Trophoblast cell (in vitro differentiated cells and primary cell): Measurements from ENCODE around the gene UBXN11.

Source experiments
- DNase-seq, 2 donors: peaks; one replicate each; pipeline ENCODE4 v3.0.0-alpha.2; 2016
- H2AFZ ChIP-seq: 2 replicates; pipeline ENCODE4 v1.6.1; 2013; ENCODE audit warnings: low read length, moderate library complexity, mild to moderate bottlenecking; ENCODE audit not compliant: insufficient read depth, poor library complexity
- H2AK5ac ChIP-seq: 2 replicates; pipeline ENCODE4 v1.6.1; 2013; ENCODE audit warnings: mild to moderate bottlenecking, low read length
- H2BK120ac ChIP-seq: 2 replicates; pipeline ENCODE4 v1.6.1; 2013; ENCODE audit warnings: low read length, mild to moderate bottlenecking, moderate library complexity; ENCODE audit not compliant: insufficient read depth, poor library complexity
- H2BK12ac ChIP-seq: 2 replicates; pipeline ENCODE4 v1.6.1; 2013; ENCODE audit warnings: mild to moderate bottlenecking, low read length, moderate library complexity
- H2BK5ac ChIP-seq: 2 replicates; pipeline ENCODE4 v1.6.1; 2013; ENCODE audit warnings: low read length, low read depth, moderate library complexity, mild to moderate bottlenecking; ENCODE audit not compliant: poor library complexity
- H3K14ac ChIP-seq: 2 replicates; pipeline ENCODE4 v1.6.1; 2013; ENCODE audit warnings: mild to moderate bottlenecking, low read length
- H3K18ac ChIP-seq: 2 replicates; pipeline ENCODE4 v1.6.1; 2013; ENCODE audit warnings: mild to moderate bottlenecking, low read length
- H3K23ac ChIP-seq: 2 replicates; pipeline ENCODE4 v1.6.1; 2013; ENCODE audit warnings: low read length
- H3K27ac ChIP-seq: 2 replicates; pipeline ENCODE4 v1.5.1; 2013; ENCODE audit warnings: low read depth, mild to moderate bottlenecking, inconsistent platforms, low read length, moderate library complexity
- H3K27me3 ChIP-seq: 2 replicates; pipeline ENCODE4 v1.6.1; 2013; ENCODE audit warnings: inconsistent platforms, mild to moderate bottlenecking, low read length, moderate library complexity; ENCODE audit not compliant: insufficient read depth
- H3K36me3 ChIP-seq, 2 experiments: 1 replicate in 1 of 2; 2 replicates in 1 of 2; pipeline ENCODE4 v1.6.1; 2013; ENCODE audit warnings: low read length in 2 of 2, mild to moderate bottlenecking in 2 of 2, moderate library complexity in 1 of 2; ENCODE audit not compliant: insufficient read depth in 2 of 2, control insufficient read depth in 1 of 2
- H3K4ac ChIP-seq: 2 replicates; pipeline ENCODE4 v1.6.1; 2013; ENCODE audit warnings: low read depth, mild to moderate bottlenecking, low read length, moderate library complexity
- H3K4me1 ChIP-seq, 2 experiments: 1 replicate in 1 of 2; 2 replicates in 1 of 2; pipeline ENCODE4 v1.6.1; 2013; ENCODE audit warnings: low read length in 2 of 2, mild to moderate bottlenecking in 2 of 2, moderate library complexity in 1 of 2; ENCODE audit not compliant: insufficient read depth in 2 of 2, control insufficient read depth in 1 of 2
- H3K4me2 ChIP-seq: 2 replicates; pipeline ENCODE4 v1.6.1; 2013; ENCODE audit warnings: inconsistent platforms, mild to moderate bottlenecking, low read length, moderate library complexity
- H3K4me3 ChIP-seq: 2 replicates; pipeline ENCODE4 v1.5.1; 2013; ENCODE audit warnings: mild to moderate bottlenecking, low read depth, low read length, inconsistent platforms
- H3K79me1 ChIP-seq: one replicate; pipeline ENCODE4 v1.6.1; 2013; ENCODE audit warnings: low read length
- H3K79me2 ChIP-seq: 2 replicates; pipeline ENCODE4 v1.6.1; 2013; ENCODE audit warnings: low read length, mild to moderate bottlenecking; ENCODE audit not compliant: control insufficient read depth, insufficient read depth, poor library complexity
- H3K9ac ChIP-seq: 2 replicates; pipeline ENCODE4 v1.6.1; 2013; ENCODE audit warnings: mild to moderate bottlenecking, low read length
- H3K9me3 ChIP-seq: 2 replicates; pipeline ENCODE4 v1.6.1; 2013; ENCODE audit warnings: low read depth, mild to moderate bottlenecking, control low read depth, inconsistent platforms, low read length; ENCODE audit not compliant: insufficient read depth
- H4K12ac ChIP-seq: 2 replicates; pipeline ENCODE4 v1.6.1; 2013; ENCODE audit warnings: low read depth, mild to moderate bottlenecking, low read length, moderate library complexity
- H4K8ac ChIP-seq: 2 replicates; pipeline ENCODE4 v1.6.1; 2013; ENCODE audit warnings: low read depth, mild to moderate bottlenecking, low read length, moderate library complexity
- H4K91ac ChIP-seq: one replicate; pipeline ENCODE4 v1.6.1; 2013; ENCODE audit warnings: low read depth, mild to moderate bottlenecking, low read length, moderate library complexity
- WGBS: extraction: QIAGEN DNeasy Blood & Tissue Kit; methylation state at CpG from one replicate; pipeline ENCODE4 v1.1.7; 2013; ENCODE audit warnings: missing lambda C conversion rate; ENCODE audit not compliant: insufficient read length, insufficient coverage; ENCODE audit errors: extremely low coverage; 5-methylcytosine and 5-hydroxymethylcytosine counted together

Gene UBXN11

DNA sequence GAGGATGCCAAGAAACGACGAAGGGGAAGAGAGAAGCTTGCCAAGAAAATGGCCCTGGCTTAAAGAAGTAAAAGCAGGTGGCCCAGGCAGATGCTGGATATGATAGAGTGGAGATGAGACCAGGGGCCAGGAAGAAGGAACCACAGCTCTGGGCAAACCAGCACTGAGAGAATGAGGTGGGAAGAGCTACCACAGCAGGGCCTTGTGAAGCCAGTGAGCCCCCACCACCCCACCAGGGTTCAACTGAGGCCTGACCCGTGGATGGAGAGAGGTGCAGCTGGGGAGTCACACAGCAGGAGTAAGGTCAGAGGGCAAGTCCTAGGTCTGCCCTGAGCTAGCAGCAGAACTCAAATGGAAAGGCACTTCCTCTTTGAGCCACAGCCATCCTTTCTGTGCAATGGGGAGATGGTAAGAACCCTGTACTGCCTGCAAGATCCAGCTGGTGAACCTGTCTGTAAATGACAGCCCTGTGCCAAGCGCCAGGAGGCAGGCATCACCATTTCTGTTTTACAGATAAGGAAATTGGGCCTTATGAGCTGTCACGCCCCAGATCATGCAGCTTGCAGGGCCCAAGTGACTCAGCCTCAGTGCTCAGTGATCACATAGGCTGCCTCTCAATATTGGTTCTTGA is 18.0 kb downstream of the UBXN11 start:
- H3K4ac ChIP-seq = no peak overlapping the region
- no peak overlapping the region for H2AK5ac ChIP-seq
- no peaks in the 10 kb centered on the region for H3K79me2 ChIP-seq
- peaks cover 0 to 7% of the 10 kb centered on the region in 2 experiments for H3K36me3 ChIP-seq
- H3K9ac ChIP-seq = no peak overlapping the region
- peaks cover 4 to 10% of the 10 kb centered on the region in 2 experiments for H3K4me1 ChIP-seq
- no peaks in the 10 kb centered on the region for H3K79me1 ChIP-seq
- no peak overlapping the region for H4K91ac ChIP-seq
- H3K14ac ChIP-seq = no peak overlapping the region
- no peak overlapping the region for H2BK5ac ChIP-seq
- WGBS = no CpG with 5 or more reads among the region's 5 CpGs
- no peak overlapping the region for H2AFZ ChIP-seq
- no peak overlapping the region for H2BK120ac ChIP-seq
- H3K4me3 ChIP-seq = no peak overlapping the region
- H3K9me3 ChIP-seq = peaks cover 2% of the 10 kb centered on the region
- H3K27me3 ChIP-seq = no peaks in the 10 kb centered on the region
- H3K23ac ChIP-seq = no peak overlapping the region
- no peak overlapping the region for H3K18ac ChIP-seq
- no peak for DNase-seq
- H4K8ac ChIP-seq = no peak overlapping the region
- H3K27ac ChIP-seq = no peak overlapping the region
- no peak overlapping the region for H3K4me2 ChIP-seq
- H4K12ac ChIP-seq = no peak overlapping the region
- no peak overlapping the region for H2BK12ac ChIP-seq

DNA sequence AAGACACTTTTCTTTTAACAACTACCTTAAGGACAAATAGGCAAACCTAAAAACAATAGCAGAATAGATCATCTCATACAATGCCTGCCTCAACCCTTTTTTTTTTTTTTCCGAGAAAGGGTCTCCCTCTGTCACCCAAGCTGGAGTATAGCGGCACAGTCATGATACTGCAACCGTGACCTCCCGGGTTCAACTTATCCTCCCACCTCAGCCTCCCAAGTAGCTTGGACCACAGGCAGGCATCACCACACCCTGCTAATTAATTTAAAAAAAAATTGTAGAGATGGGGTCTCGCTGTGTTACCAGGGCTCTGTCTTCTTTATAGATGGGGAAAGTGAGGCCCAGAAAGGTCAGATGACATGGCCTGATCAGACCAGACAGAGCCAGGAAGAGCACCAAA is 18.6 kb downstream of the UBXN11 start:
- Histone ChIP-seq H2BK5ac (no peak overlapping the region), H3K27me3 (no peaks in the 10 kb centered on the region), H2BK12ac (no peak overlapping the region)

DNA sequence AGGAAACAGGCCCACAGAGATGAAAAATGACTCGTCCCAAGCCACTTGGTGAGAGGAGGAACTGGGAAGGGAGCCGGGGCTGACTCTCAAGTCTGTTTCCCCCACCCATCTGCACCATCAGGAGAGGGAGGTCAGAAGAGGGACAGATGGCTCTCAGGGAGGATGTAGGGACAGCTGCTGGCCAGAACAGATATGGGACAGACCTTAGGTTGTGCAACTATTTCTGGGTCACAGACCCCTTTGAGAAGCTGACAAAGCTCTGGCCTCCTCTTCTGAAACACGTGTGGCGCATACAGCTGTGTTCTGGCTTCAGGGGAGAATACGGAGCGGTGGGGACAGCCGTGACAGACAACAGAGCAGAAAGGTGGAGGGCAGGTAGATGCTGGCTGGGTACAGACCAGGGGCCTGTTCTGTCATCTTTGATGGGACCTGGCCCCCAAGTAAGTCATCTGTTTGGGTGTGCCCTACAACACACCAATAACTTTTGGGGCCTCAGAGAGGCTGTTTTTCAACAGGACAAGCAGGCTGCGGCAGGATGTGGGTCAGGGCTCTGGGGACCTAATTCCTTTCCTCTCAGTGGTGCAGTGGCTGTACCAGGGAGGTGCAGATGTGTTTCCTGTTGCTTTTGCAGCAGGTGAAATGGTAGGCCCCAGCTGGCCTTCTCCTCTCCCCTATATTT is 19.3 kb downstream of the UBXN11 start:
- H3K23ac ChIP-seq = no peak overlapping the region
- H3K79me1 ChIP-seq = no peaks in the 10 kb centered on the region
- H4K91ac ChIP-seq = no peak overlapping the region
- H2BK5ac ChIP-seq = no peak overlapping the region
- H3K36me3 ChIP-seq = peaks cover 6 to 15% of the 10 kb centered on the region in 2 experiments
- H4K12ac ChIP-seq = no peak overlapping the region
- H3K9me3 ChIP-seq = peaks cover 2% of the 10 kb centered on the region
- H3K4me3 ChIP-seq = no peak overlapping the region
- no peaks in the 10 kb centered on the region for H3K79me2 ChIP-seq
- H3K4ac ChIP-seq = no peak overlapping the region
- no peaks in the 10 kb centered on the region for H3K27me3 ChIP-seq
- H3K18ac ChIP-seq = no peak overlapping the region
- DNase-seq = no peak
- H4K8ac ChIP-seq = no peak overlapping the region
- H3K14ac ChIP-seq = no peak overlapping the region
- H3K9ac ChIP-seq = no peak overlapping the region
- peaks cover 4 to 15% of the 10 kb centered on the region in 2 experiments for H3K4me1 ChIP-seq
- H2BK120ac ChIP-seq = no peak overlapping the region
- H3K27ac ChIP-seq = no peak overlapping the region
- no peak overlapping the region for H2BK12ac ChIP-seq
- no CpG with 5 or more reads among the region's 8 CpGs for WGBS
- H3K4me2 ChIP-seq = no peak overlapping the region
- no peak overlapping the region for H2AK5ac ChIP-seq
- no peak overlapping the region for H2AFZ ChIP-seq

More for the DNA sequence above, 18.6 kb downstream of the UBXN11 start:
- Histone ChIP-seq H2AK5ac (no peak overlapping the region), H3K9me3 (peaks cover 2% of the 10 kb centered on the region), H3K4ac (no peak overlapping the region), H3K14ac (no peak overlapping the region), H4K8ac (no peak overlapping the region), H3K27ac (no peak overlapping the region), H2BK120ac (no peak overlapping the region), H3K4me1 (peaks cover 4 to 10% of the 10 kb centered on the region in 2 experiments), H3K9ac (no peak overlapping the region), H3K36me3 (peaks cover under 1 to 9% of the 10 kb centered on the region in 2 experiments), H3K4me2 (no peak overlapping the region), H4K91ac (no peak overlapping the region), H3K18ac (no peak overlapping the region), H2AFZ (no peak overlapping the region), H3K79me2 (no peaks in the 10 kb centered on the region), H3K4me3 (no peak overlapping the region), H3K79me1 (no peaks in the 10 kb centered on the region), H4K12ac (no peak overlapping the region), H3K23ac (no peak overlapping the region)
- WGBS = no CpG with 5 or more reads among the region's 5 CpGs
- no peak for DNase-seq

DNA sequence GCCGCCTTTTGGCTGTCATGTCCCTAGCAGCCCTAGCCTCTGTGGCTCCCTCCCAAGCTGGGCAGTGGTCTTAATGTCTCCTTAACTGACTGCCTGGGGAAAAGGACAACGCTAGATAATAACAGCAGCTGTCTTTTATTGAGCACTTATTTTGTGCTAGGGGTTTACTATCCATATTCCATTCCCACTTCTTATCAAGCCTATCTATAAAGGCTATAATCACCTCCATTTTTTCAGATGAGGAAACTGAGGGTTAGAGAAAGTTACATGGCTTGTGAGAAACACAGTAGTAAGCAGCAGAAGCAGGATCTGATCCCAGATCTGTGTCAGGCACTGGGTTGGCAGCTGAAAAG is 20.4 kb downstream of the UBXN11 start:
- H3K79me1 ChIP-seq = no peaks in the 10 kb centered on the region
- peaks cover 14 to 22% of the 10 kb centered on the region in 2 experiments for H3K36me3 ChIP-seq
- H3K27me3 ChIP-seq = no peaks in the 10 kb centered on the region
- no peak overlapping the region for H3K4me3 ChIP-seq
- WGBS = no CpG with 5 or more reads among the region's 2 CpGs
- H2AFZ ChIP-seq = no peak overlapping the region
- H3K27ac ChIP-seq = no peak overlapping the region
- peaks cover 4% of the 10 kb centered on the region for H3K9me3 ChIP-seq
- H3K9ac ChIP-seq = no peak overlapping the region
- no peak overlapping the region for H4K91ac ChIP-seq
- DNase-seq = no peak
- no peak overlapping the region for H2BK12ac ChIP-seq
- H3K14ac ChIP-seq = no peak overlapping the region
- no peak overlapping the region for H4K8ac ChIP-seq
- no peak overlapping the region for H2BK5ac ChIP-seq
- no peak overlapping the region for H2BK120ac ChIP-seq
- no peak overlapping the region for H2AK5ac ChIP-seq
- peaks cover 12 to 24% of the 10 kb centered on the region in 2 experiments for H3K4me1 ChIP-seq
- no peak overlapping the region for H3K18ac ChIP-seq
- H3K79me2 ChIP-seq = no peaks in the 10 kb centered on the region
- H4K12ac ChIP-seq = no peak overlapping the region
- no peak overlapping the region for H3K4me2 ChIP-seq
- H3K23ac ChIP-seq = no peak overlapping the region
- no peak overlapping the region for H3K4ac ChIP-seq
